Activated naive CD8-positive, alpha-beta T cell treated with anti-CD3 and anti-CD28 coated beads, Interleukin-2, amount 10 ng/mL, durations not matched to agents 7 days and 5 days (primary cell): ENCODE measurements around the gene SF3B4. TPM values are rescaled to one million over a fixed set of nuclear protein-coding genes. Genes with fewer than 3 reads are reported as not detected.
"Not testable (repeated sequence)": the region's sequence is repeated elsewhere in the genome, so short reads cannot be mapped to it uniquely, and the experiment has no call there.

Experiments used
- ATAC-seq: fragments of 150-1000 bp; cut with Tn5 transposase; one replicate; pipeline ENCODE4 v1.10.0; 2021; ENCODE audit warnings: low read depth, moderate library complexity
- POLR2A ChIA-PET: fragments of 350-600 bp; sonication (Branson Sonifier 250); formaldehyde crosslinking; loops from one replicate; lab custom pipeline; 2021; ENCODE audit warnings: antibody characterized with exemption; lab: Charles Lee
- DNase-seq: peaks from one replicate; pipeline ENCODE4 v3.0.0; 2021
- H3K27ac Mint-ChIP-seq: one replicate; pipeline ENCODE4 v1.8.0; 2022; ENCODE audit warnings: mild to moderate bottlenecking, mixed read lengths
- H3K27me3 Mint-ChIP-seq: one replicate; pipeline ENCODE4 v1.8.0; 2022; ENCODE audit warnings: mild to moderate bottlenecking, moderate library complexity, mixed read lengths
- H3K36me3 Mint-ChIP-seq: one replicate; pipeline ENCODE4 v1.8.0; 2021; ENCODE audit warnings: mild to moderate bottlenecking, mixed read lengths
- H3K4me1 Mint-ChIP-seq: one replicate; pipeline ENCODE4 v1.8.0; 2021; ENCODE audit warnings: mixed read lengths
- H3K4me3 Mint-ChIP-seq: one replicate; pipeline ENCODE4 v1.8.0; 2022; ENCODE audit warnings: mild to moderate bottlenecking, moderate library complexity, mixed read lengths
- H3K9me3 Mint-ChIP-seq: one replicate; pipeline ENCODE4 v1.8.0; 2021; ENCODE audit warnings: mixed read lengths
- total RNA-seq, 2 experiments: library from RNA; stranded (reverse); gene quantifications; one replicate each; pipeline ENCODE4 v1.2.3, GENCODE V29; 2021

The SF3B4 gene
- total RNA-seq, result 10 to 100 TPM; 72.1 to 74.8 TPM

GRCh38 chr1:149927563-149928400 is at the start of gene SF3B4:
Gene SF3B4 (minus strand): TSS chr1:149927803. CDS start chr1:149927759, 44 bp downstream.
- Mint-ChIP-seq H3K27me3 (no peaks in the 10 kb centered on the region), H3K4me1 (peaks cover 48% of the 10 kb centered on the region), H3K4me3 (peak within 1 kb of the TSS; percentile 99), H3K27ac (peak within 1 kb of the TSS; percentile 98), H3K36me3 (peaks cover 34% of the 10 kb centered on the region), H3K9me3 (no peaks in the 10 kb centered on the region)
- POLR2A ChIA-PET, result interaction anchor here (0.9 to 2.8 kb wide), 14 partner anchors 10 to 652 kb away, joined by 3 to 92 read pairs (median 8); partner anchors contain the start of genes BOLA1, MCL1, MTMR11 and OTUD7B
- peak; percentile 95 for DNase-seq
- ATAC-seq, result peak; percentile 94

- POLR2A ChIA-PET, result interaction anchor here (0.6 kb wide), 1 partner anchor 153 kb away, joined by 3 read pairs; no protein-coding TSS in a partner anchor
- Mint-ChIP-seq H3K9me3 (no peaks in the 10 kb centered on the region), H3K27ac (no peak overlapping the region), H3K4me3 (no peak overlapping the region), H3K36me3 (peaks cover 17% of the 10 kb centered on the region), H3K4me1 (peaks cover 24% of the 10 kb centered on the region), H3K27me3 (no peaks in the 10 kb centered on the region)
- DNase-seq (no peak), ATAC-seq (no peak)
Measured at GRCh38 chr1:149977345-149977744, 49.7 kb upstream of the SF3B4 start.

- DNase-seq (no peak), ATAC-seq (no peak)
- Mint-ChIP-seq H3K4me1 (peaks cover 2% of the 10 kb centered on the region), H3K36me3 (peaks cover 21% of the 10 kb centered on the region), H3K4me3 (no peak overlapping the region), H3K9me3 (no peaks in the 10 kb centered on the region), H3K27me3 (no peaks in the 10 kb centered on the region), H3K27ac (peak overlapping the region; percentile 27)
- POLR2A ChIA-PET, result no interaction called here
Measured at GRCh38 chr1:149972547-149972946, 44.9 kb upstream of the SF3B4 start.

GRCh38 chr1:149967646-149968045 is 40.0 kb upstream of the SF3B4 start:
- peaks cover 7% of the 10 kb centered on the region for H3K4me1 Mint-ChIP-seq
- peaks cover 17% of the 10 kb centered on the region for H3K36me3 Mint-ChIP-seq
- no peaks in the 10 kb centered on the region for H3K27me3 Mint-ChIP-seq
- H3K4me3 Mint-ChIP-seq, result no peak overlapping the region
- POLR2A ChIA-PET, result no interaction called here
- no peak for DNase-seq
- no peaks in the 10 kb centered on the region for H3K9me3 Mint-ChIP-seq
- ATAC-seq, result no peak
- H3K27ac Mint-ChIP-seq, result no peak overlapping the region

- Mint-ChIP-seq H3K4me3 (no peak overlapping the region), H3K4me1 (peaks cover 13% of the 10 kb centered on the region), H3K27ac (no peak overlapping the region), H3K27me3 (no peaks in the 10 kb centered on the region), H3K9me3 (no peaks in the 10 kb centered on the region), H3K36me3 (peaks cover 12% of the 10 kb centered on the region)
- POLR2A ChIA-PET, result no interaction called here
- DNase-seq (no peak), ATAC-seq (no peak)
Measured at GRCh38 chr1:149967041-149967440, 39.4 kb upstream of the SF3B4 start.

GRCh38 chr1:149966405-149966804 is 38.8 kb upstream of the SF3B4 start:
- POLR2A ChIA-PET, result no interaction called here
- ATAC-seq (no peak), DNase-seq (no peak)
- H3K4me1 Mint-ChIP-seq, result peaks cover 17% of the 10 kb centered on the region
- H3K9me3 Mint-ChIP-seq, result no peaks in the 10 kb centered on the region
- no peak overlapping the region for H3K27ac Mint-ChIP-seq
- H3K36me3 Mint-ChIP-seq, result peaks cover 11% of the 10 kb centered on the region
- H3K27me3 Mint-ChIP-seq, result no peaks in the 10 kb centered on the region
- H3K4me3 Mint-ChIP-seq, result no peak overlapping the region

- no peak for ATAC-seq
- H3K4me1 Mint-ChIP-seq, result peaks cover 17% of the 10 kb centered on the region
- H3K27ac Mint-ChIP-seq, result no peak overlapping the region
- peaks cover 11% of the 10 kb centered on the region for H3K36me3 Mint-ChIP-seq
- no peaks in the 10 kb centered on the region for H3K27me3 Mint-ChIP-seq
- DNase-seq, result no peak
- no peak overlapping the region for H3K4me3 Mint-ChIP-seq
- no peaks in the 10 kb centered on the region for H3K9me3 Mint-ChIP-seq
- POLR2A ChIA-PET, result no interaction called here
Measured at GRCh38 chr1:149965440-149965839, 37.8 kb upstream of the SF3B4 start.

GRCh38 chr1:149963358-149963757 is 35.8 kb upstream of the SF3B4 start:
- Mint-ChIP-seq H3K27me3 (no peaks in the 10 kb centered on the region), H3K4me1 (peaks cover 17% of the 10 kb centered on the region), H3K36me3 (peaks cover 21% of the 10 kb centered on the region), H3K27ac (no peak overlapping the region), H3K9me3 (no peaks in the 10 kb centered on the region), H3K4me3 (no peak overlapping the region)
- DNase-seq (no peak), ATAC-seq (no peak)
- POLR2A ChIA-PET, result interaction anchor here (0.8 kb wide), 1 partner anchor 271 kb away, joined by 3 read pairs; no protein-coding TSS in a partner anchor

- no peak for ATAC-seq
- POLR2A ChIA-PET, result interaction anchor here (0.6 to 1.1 kb wide), 3 partner anchors 74 to 79 kb away, joined by 3 to 7 read pairs (median 3); a partner anchor contains a TSS
- no peak overlapping the region for H3K27ac Mint-ChIP-seq
Measured at GRCh38 chr1:149962736-149963135, 35.1 kb upstream of the SF3B4 start.

GRCh38 chr1:149962039-149962647 is 34.5 kb upstream of the SF3B4 start:
- POLR2A ChIA-PET, result interaction anchor here (0.6 to 1.1 kb wide), 4 partner anchors 73 to 78 kb away, joined by 3 to 7 read pairs (median 4); a partner anchor contains a TSS
- ATAC-seq (peak; percentile 78), DNase-seq (no peak)
- Mint-ChIP-seq H3K27me3 (no peaks in the 10 kb centered on the region), H3K27ac (no peak overlapping the region), H3K36me3 (peaks cover 28% of the 10 kb centered on the region), H3K4me3 (no peak overlapping the region), H3K9me3 (no peaks in the 10 kb centered on the region), H3K4me1 (peaks cover 17% of the 10 kb centered on the region)

More at GRCh38 chr1:149962736-149963135, 35.1 kb upstream of the SF3B4 start:
- no peaks in the 10 kb centered on the region for H3K27me3 Mint-ChIP-seq
- no peaks in the 10 kb centered on the region for H3K9me3 Mint-ChIP-seq
- no peak overlapping the region for H3K4me3 Mint-ChIP-seq
- peaks cover 24% of the 10 kb centered on the region for H3K36me3 Mint-ChIP-seq
- H3K4me1 Mint-ChIP-seq, result peaks cover 17% of the 10 kb centered on the region
- no peak for DNase-seq

GRCh38 chr1:149957548-149957947 is 29.9 kb upstream of the SF3B4 start:
- H3K27me3 Mint-ChIP-seq, ATAC-seq, DNase-seq, H3K4me3 Mint-ChIP-seq, H3K27ac Mint-ChIP-seq, POLR2A ChIA-PET, H3K9me3 Mint-ChIP-seq, H3K4me1 Mint-ChIP-seq: not testable (repeated sequence)
- H3K36me3 Mint-ChIP-seq, result peaks cover 42% of the 10 kb centered on the region

GRCh38 chr1:149949911-149950310 is 22.3 kb upstream of the SF3B4 start:
- POLR2A ChIA-PET, result interaction anchor here (1.0 kb wide), 1 partner anchor 7 kb away, joined by 3 read pairs; no protein-coding TSS in a partner anchor
- H3K36me3 Mint-ChIP-seq, result peaks cover 17% of the 10 kb centered on the region
- no peak overlapping the region for H3K27ac Mint-ChIP-seq
- ATAC-seq, result no peak
- no peak overlapping the region for H3K4me3 Mint-ChIP-seq
- H3K9me3 Mint-ChIP-seq, result no peaks in the 10 kb centered on the region
- no peaks in the 10 kb centered on the region for H3K4me1 Mint-ChIP-seq
- H3K27me3 Mint-ChIP-seq, result no peaks in the 10 kb centered on the region
- no peak for DNase-seq

GRCh38 chr1:149945206-149945605 is 17.6 kb upstream of the SF3B4 start:
- DNase-seq (no peak), ATAC-seq (no peak)
- no peak overlapping the region for H3K4me3 Mint-ChIP-seq
- POLR2A ChIA-PET, result no interaction called here
- peaks cover 8% of the 10 kb centered on the region for H3K36me3 Mint-ChIP-seq
- no peak overlapping the region for H3K27ac Mint-ChIP-seq
- H3K27me3 Mint-ChIP-seq, result no peaks in the 10 kb centered on the region
- no peaks in the 10 kb centered on the region for H3K9me3 Mint-ChIP-seq
- H3K4me1 Mint-ChIP-seq, result peaks cover 8% of the 10 kb centered on the region
